Activated naive CD4-positive, alpha-beta T cell (primary cell): ENCODE results near the gene CEP170.

Source experiments
- DNase-seq, 4 experiments: peaks; one replicate each; lab custom pipeline; 2025; lab: John Stamatoyannopoulos, UW

Gene CEP170

GRCh38 chr1:243254927-243255790 is at the start of gene CEP170:
Gene CEP170, minus strand, starts transcription at chr1:243255281. Its CDS starts 30,001 bp downstream, at chr1:243225280.
- DNase-seq, result peak; percentile 77 to 87 (median 80)

- DNase-seq, result no peak
Observed at GRCh38 chr1:243301059-243301458, 46.0 kb upstream of the CEP170 start.

- no peak for DNase-seq
Observed at GRCh38 chr1:243299069-243299468, 44.0 kb upstream of the CEP170 start.

DNA sequence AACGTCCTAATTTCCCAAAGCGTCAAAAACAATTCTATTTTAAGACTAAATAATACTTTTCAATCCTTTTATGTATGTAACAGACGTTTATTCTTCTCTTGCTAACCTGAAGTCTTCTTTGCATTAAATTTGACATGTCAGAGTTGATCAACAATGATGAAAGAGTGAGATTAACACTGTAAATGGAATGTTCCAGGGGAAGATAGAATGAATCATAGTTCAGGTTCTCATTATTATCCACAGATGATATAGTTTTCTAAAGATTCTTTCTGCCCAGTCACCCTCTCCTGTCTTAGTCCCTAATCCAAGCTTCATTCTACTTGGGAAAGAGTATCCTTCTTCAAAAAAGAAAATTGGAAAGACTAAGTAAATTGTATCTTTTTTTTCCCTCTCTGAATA is 39.6 kb upstream of the CEP170 start:
- no peak for DNase-seq

DNA sequence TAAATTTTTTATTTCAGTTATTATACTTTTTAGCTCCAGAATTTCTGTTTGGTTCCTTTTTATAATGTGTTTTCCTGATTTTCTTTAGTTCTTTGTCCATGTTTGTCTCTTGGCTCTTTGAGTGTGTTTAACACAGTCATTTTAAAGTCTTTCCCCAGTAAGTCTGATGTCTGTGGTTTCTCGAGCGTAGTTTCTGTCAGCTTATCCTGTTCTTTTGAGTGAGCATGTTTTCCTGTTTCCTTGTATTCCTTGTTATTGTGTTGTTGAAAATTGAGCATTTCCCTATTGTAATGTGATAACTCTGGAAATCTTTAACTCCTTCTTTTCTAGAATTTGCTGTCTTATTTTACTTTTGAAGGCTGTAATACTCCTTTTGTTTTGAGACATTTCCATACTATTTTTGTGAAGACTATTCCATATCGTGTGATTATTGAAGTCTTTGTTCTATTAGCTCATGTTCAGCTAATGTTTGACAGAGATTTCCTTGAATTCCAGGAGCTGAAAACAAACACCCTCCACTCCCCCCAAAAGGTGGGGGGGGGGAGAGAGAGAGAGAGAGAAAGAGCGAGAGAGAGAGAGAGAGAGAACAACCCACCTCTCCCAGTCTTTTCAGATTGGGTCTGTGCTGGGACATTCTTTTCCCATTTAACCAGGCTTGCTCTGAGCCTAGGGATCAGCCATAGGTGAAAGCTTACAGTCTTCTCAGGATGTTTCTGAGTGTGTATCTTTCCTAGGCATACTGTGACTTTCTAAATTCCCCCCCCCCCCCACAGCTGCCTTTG is 39.1 kb upstream of the CEP170 start:
- no peak for DNase-seq

- no peak for DNase-seq
Observed at GRCh38 chr1:243292117-243292516, 37.0 kb upstream of the CEP170 start.

GRCh38 chr1:243291292-243291691 is 36.2 kb upstream of the CEP170 start:
- DNase-seq, result no peak

DNA sequence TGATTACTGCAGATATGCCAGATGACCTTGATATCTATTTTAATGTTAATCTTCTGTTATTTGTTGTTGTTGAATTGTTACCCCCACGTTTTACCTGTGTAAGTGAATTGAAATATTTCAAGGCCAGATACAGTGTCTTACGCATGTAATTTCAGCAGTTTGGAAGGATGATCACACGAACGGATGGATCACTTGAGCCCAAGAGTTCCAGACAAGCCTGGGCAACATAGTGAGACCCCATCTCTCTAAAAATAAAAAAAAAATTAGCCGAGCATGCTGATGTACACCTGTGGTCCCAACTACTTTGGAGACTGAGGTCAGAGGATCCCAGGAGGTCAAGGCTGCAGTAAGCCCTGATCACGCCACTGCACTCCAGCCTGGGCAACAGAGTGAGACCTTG is 33.0 kb upstream of the CEP170 start:
- no peak for DNase-seq

GRCh38 chr1:243287652-243288051 is 32.6 kb upstream of the CEP170 start:
- no peak for DNase-seq

DNA sequence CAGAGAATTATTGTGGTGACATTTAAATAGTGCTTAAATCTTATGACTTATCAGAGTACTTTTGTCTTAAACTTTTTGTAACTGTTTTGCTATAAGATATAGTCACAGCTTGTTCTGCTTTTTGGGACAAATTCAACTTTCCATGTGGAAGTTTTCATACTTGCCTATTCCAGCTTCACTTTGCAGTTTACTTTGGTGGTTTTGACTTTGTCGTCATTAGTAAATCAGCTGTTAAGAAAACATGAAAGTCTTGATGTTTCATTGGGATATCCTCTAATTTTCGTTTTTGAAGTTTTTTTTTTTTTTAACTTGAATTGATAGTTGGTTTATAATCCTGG is 32.0 kb upstream of the CEP170 start:
- no peak for DNase-seq

DNA sequence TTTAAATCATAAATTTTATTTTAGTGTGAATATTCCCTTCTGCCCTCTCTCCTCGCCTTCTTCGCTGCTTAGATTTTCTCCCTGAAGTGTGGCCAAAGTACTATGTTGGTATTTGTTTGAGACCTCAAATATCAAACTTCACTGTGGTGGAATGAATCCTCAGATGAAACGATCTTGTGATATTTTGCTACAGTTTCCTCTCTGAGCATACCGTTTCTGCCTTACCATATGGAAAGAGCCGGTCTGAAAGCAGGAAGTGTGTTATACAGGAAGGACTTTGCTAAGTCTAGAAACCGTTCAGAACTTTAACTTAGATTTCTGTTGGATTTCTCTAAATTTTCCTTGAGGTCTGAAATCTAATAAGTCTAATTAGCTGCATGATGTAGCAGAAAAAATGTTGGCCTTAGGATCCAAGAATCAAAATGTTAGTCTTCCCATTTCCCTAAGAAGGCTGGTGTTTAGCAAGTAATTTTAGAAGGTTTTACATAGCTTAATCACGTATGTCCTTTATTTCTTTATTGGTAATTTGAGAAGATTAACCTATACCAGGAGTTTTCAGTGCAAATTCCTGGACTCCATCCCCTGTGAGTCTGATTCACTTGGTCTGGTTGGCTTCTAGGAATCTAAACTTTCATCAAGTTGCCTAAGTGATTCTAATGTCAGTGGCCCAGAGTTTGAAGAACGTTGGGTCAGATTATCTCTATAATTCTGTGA is 31.5 kb upstream of the CEP170 start:
- DNase-seq, result no peak

DNA sequence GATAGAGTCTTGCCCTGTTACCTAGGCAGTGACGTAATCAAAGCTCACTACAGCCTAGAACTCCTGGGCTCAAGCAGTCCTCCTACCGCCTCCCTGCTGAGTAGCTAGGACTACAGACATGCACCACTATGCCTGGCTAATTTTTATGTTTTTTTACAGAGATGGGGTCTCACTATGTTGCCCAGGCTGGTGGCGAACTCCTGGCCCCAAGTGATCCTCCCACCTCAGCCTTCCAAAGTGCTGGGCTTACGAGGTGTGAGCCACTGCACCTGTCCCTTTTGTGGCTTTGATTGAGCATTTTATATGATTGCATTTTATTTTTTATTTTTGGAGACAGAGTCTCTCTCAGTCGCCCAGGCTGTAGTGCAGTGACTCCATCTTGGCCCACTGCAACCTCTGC is 26.6 kb upstream of the CEP170 start:
- DNase-seq, result no peak

DNA sequence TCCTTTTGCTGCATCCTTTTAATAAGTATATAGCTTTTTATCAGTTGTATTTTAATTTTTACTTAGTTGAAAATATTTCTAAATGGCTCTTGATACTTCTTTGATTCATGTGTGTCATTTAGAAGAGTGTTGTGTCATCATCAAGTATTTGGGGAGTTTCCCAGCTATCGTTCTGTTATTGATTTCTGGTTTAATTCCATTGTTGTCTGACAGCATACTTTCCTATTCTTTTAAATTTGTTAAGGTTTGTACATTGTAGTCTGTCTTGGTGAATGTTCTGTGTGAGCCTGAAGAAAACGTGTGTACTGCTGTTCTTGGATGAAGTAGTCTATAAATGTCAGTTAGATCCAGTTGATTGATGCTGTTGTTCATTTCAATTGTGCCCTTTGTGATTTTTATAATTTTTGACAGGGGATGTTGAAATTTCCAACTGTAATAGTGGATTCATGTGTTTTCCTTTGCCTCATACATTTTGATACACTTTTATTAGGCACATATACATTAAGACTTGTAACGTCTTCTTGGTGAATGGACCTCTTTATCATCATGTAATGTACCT is 25.6 kb upstream of the CEP170 start:
- DNase-seq, result no peak

GRCh38 chr1:243275316-243275715 is 20.2 kb upstream of the CEP170 start:
- DNase-seq, result no peak

DNA sequence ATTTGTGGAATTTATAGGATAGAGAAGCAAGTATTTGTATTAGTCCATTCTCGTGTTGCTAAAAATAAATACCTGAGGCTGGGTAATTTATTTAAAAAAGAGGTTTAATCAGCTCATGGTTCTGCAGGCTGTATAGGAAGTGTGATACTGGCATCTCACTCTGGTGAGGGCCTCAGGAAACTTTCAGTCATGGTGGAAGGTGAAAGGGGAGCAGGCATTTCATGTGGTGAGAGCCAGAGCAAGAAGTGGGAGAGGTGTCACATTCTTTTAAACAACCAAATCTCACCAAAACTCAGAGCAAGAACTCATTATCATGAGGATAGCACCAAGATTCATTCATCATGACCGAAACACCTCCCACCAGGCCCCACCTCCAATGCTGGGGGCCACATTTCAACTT is 18.9 kb upstream of the CEP170 start:
- no peak for DNase-seq

DNA sequence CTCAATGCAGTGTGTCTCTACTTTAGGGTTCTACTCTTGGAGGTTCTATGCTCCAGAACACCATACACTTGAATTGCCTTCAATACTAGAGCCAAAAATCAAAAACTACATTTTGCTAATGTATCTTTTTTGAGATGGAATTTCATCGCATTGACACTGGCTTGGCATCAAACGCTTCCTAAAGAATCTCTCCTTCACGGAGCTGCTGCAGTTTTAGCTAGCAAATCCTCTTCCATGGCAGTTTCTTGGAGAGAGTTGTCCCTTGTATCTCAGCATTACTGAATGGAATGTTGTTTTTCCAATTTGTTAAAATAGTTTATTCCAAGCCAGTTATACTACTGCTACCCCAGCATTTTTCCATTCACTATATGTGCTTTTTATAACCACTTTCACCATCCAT is 18.4 kb upstream of the CEP170 start:
- no peak for DNase-seq

- DNase-seq, result no peak
Observed at GRCh38 chr1:243272401-243272800, 17.3 kb upstream of the CEP170 start.

GRCh38 chr1:243271996-243272395 is 16.9 kb upstream of the CEP170 start:
- no peak for DNase-seq

- DNase-seq, result no peak
Observed at GRCh38 chr1:243270097-243270864, 15.2 kb upstream of the CEP170 start.

GRCh38 chr1:243269461-243269801 is 14.3 kb upstream of the CEP170 start:
- DNase-seq, result no peak

DNA sequence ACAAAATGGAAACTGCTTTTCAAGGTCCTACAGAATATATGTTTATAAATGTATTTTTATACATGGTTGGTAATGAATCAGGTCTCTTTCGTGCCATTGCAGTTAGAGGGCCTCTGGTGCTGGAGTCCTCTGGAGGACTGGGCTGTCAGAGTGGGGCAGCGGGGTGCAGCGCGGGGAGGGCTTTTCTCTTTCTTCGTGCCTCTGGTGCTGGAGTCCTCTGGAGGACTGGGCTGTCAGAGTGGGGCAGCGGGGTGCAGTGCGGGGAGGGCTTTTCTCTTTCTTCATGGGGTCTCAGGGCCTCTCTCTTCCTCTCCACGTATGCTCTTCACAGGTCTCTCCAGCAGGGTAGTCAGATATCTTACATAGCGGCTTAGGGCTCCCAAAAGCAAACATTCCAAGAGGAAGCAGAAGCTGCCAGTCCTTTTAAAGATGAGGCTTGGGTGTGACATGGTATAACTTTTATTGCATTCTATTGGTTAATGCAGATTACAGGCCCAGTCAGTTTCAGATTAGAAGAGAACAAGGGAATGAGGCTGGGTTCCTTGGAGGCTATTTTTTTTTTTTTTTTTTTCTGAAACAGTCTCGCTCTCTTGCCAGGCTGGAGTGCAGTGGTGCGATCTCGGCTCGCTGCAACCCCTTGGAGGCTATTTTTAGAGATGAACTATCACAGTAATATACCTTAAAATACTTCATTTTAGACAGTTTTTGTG is 13.8 kb upstream of the CEP170 start:
- DNase-seq, result no peak
